ENCODE measurements around the gene PPP2R5C.
"Not testable (repeated sequence)": the region's sequence is repeated elsewhere in the genome, so short reads cannot be mapped to it uniquely, and the experiment has no call there.

Gene PPP2R5C

DNA sequence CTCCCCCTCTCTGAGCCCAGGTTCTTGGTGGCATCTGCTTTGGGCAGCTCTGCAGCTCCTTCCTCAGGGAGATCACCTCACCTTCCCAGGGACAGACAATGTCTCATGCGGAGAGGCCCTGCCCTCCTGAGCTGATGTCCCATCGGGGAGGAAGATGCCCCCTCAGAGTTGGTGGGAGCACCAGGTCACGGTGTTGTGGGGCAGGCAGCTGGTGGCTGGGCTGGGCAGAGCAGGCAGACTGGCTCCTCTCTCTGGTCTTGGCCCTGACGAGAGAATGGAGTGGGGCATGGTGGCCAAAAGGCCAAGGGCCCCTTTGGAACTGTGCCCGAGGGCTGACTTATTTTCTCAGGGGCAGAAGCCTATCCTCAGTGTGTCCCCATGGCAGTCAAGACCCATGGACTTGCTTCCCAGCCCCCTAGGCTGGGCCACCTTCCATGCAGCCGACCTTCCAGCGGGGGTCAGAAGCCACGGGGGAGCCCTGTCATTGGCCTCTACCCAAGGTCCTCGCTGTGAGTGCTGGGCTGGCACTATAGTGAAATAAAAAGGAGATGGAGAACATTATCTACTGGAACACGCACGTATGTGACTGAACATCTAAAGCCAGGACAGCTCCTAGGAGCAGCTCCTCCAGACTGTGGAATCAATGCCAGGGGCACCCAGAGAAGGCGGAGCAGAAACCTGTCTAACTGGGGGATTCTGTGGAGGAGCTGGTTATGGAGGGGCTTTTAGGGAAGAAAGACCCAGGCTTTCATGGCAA lies 21.9 kb downstream of the PPP2R5C start:
- DNase-seq, result no peak

- no peak for DNase-seq
Measured at GRCh38 chr14:101784631-101785030, 23.1 kb downstream of the PPP2R5C start.

- no peak for DNase-seq
Measured at GRCh38 chr14:101788016-101788635, 26.6 kb downstream of the PPP2R5C start.

- DNase-seq, result no peak
Measured at GRCh38 chr14:101789222-101789621, 27.7 kb downstream of the PPP2R5C start.

DNA sequence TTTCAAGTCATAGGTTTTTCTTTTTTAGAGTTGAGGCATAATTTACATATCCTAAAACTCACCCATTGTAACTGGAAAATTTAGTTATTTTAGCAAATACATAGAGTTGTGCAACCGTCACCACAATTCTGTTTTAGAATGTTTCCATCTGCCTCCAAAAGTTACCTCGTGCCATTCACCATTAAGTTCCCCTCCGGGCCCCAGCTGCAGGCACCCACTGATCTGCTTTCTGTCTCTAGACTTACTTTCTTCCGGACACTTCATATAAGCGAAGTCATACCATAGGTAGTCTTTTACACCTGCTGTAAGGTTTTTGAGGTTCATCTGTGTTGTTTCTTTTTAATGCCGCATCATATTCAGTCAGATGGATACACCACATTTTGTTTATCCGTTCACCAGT lies 28.7 kb downstream of the PPP2R5C start:
- peak in 2 of 3 donors; percentile 11 to 31 for DNase-seq

DNA sequence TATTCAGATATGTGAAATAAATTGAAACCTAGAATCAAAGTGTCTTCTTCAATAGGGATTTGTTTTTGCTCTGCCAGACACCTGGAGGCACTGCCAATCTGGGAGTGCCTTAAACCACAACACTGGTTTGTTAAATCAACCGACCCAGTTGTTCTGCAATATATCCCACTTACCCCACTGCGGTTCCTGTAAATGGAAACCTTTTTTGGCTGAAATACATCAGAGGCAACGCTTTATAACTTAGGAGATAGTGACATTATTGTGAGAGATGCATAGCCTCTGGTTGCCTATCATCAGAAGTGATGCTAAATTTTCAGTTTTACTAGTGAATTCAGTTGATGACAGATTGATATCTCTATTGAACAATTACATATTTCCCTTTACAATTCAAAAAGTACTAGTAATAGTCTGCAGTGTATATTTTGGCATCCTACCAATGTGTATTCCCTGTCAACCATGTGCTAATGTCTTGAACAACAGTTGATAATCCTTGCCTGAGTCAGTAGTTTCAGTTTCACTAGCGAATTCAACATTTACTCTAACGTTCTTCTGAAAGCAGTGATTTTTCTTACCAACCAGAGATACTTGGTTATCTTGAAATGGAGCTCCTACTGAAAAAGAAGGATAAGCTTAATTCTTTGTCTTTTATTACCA lies 30.5 kb downstream of the PPP2R5C start:
- peak; percentile 20 to 61 (median 38) for DNase-seq

DNA sequence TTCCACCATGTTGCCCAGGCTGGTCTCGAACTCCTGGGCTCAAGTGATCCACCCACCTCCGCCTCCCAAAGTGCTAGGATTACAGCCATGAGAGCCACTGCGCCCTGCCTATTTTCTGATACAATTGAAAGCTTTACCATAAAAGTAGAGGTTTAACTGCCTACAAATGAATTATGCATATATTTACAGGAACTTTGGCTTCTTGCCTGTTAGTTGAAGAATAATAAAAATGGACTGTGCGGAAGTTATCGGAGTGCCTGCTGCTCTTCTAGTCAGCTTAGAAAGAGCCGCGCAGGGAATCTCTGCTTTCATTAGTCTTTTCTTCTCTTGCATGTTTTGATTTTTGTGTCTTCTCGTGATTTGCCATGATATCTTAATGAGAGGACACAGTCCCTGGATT lies 34.5 kb downstream of the PPP2R5C start:
- no peak for DNase-seq

DNA sequence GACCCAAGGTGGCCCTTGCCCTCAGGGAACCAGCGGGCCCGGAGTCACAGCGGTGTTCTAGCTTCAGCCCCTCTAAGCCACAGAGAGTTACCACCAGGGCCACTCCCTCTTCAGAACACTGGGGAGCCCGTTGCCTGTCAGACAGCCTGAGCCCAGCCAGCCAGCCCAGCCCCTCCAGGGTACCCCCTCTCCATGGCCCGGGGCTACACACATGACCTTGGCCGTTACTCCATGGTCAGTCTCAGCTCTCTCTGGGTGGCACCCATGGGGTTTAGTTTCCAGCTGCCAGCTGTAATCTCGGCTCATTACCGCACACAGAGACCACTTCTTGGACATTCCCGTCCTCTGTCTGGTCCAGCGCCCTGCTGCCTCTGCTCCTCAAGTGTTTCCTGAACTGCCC lies 35.0 kb downstream of the PPP2R5C start:
- no peak for DNase-seq

DNA sequence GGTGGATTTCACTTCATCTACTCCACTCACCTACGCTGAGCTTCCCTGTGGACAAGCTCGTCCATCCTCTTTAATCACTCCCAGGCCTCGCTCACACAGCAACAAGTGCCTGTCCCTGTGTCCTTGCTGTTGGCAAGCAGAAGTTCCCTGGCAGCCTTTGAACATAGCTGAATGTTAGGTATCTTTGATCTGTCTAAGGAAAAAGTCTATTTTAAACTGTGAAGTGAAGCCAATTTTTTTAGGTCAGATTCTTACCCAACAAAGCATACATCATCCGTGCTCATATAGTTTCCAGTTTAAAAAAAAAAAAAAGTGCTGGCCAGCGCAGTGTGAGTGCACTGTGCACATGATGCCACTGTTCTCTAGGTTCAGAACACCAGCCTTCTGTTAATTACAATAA lies 36.3 kb downstream of the PPP2R5C start:
- no peak for DNase-seq

- DNase-seq, result not testable (repeated sequence)
Measured at GRCh38 chr14:101804373-101804772, 42.9 kb downstream of the PPP2R5C start.

DNA sequence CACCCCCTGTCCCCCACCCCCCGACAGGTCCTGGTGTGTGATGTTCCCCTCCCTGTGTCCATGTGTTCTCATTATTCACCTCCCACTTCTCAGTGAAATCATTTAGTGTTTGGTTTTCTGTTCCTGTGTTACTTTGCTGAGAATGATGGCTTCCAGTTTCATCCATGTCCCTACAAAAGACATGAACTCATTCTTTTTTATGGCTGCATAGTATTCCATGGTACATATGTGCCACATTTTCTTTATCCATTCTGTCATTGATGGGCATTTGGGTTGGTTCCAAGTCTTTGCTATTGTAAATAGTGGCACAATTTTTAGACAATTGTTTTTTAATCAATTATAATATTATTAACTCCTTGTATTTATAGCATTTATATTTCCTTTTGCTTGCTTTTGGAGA lies 44.7 kb downstream of the PPP2R5C start:
- DNase-seq, result not testable (repeated sequence)

DNA sequence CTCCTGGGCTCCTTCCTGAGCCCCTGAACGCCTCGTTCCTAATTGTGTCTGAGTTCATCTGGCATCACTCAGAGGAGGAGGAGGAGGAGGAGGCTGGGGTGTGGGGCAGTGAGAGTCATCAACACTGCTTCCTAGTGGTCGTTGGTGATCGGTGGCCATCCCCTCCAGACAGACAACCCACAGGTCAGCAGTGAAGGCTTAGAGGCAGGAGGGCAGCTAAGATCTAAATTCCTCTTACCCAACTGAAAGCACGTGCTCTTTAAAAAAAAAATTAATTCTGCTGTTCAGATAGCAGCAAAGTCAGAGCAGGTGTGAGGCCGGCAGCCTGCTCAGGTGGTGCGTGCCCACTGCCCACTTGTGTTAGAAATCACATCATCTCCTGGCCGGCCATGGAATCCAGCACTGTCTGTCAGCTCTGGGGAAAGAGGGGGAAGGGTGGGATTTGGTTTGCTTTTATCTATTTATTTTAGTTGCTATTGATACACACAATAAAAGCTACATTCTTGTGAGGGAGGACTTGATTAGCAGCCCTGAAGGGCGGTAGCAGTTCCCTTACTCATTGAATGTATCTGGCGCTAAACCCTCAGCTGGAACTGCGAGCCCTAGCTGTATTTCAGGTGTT lies 46.6 kb downstream of the PPP2R5C start:
- no peak for DNase-seq

GRCh38 chr14:101808894-101809670 lies 47.6 kb downstream of the PPP2R5C start:
- peak in 2 of 3 donors; percentile 14 to 38 for DNase-seq

DNA sequence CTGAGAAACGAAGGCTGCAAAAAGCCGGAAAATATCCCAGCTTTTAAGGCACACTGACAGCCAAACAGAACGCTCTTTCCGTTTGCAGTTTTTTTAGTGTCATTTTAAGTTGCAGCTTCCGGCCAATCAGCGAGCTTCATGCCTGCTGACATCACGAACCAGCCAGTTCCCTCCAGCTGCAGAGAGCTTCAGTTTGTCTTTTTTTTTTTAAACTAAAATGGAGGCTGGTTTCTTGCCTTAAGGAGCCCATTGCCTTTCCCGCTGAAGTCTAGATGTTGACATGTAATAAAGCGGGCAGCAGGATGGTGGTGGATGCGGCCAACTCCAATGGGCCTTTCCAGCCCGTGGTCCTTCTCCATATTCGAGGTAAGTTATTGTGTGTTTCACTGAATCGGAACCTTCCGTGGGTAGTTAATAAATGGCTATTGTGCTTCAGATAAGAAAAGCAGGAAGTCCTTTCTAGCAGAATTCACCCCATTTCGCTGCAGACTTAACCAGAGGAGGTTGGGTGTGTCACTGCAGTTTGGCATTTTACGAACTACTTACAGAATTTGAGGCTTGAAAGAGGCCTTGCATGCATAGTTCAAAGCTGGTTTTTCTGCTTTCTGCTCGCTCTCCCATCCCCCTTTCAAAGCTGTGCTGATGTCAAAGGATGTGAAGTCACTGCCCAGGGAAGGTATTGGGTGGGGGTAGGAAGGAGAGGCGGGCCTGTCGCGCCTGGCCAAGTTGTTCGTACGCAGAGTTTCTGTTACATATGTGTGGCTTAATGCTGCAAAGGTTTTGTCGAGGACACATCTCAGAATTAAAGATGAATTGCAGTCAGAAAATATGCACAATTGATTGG lies 48.4 kb downstream of the PPP2R5C start:
- peak; percentile 88 to 95 (median 93) for DNase-seq

GRCh38 chr14:101810897-101811621 lies 49.5 kb downstream of the PPP2R5C start:
- peak; percentile 55 to 79 (median 64) for DNase-seq

DNA sequence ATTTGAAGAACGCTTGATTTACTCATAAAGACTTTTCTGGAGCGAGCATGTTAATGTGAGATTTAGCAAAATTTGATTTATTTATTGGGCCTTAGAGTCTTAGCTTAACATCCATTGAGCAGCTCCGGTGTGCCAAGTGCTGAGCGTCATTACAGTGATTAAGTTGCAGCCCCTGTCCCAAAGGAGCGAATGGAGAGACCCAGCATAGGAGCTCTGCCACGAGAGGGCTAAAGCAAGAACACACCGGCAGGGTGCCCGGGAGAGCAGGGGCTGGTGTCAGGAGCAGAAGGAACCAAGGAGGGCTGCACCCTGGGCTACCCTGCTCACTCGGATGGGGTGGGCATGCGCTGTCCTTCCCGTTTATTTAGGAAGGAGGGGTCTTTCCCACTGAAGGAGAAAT lies 50.6 kb downstream of the PPP2R5C start:
- no peak for DNase-seq

DNA sequence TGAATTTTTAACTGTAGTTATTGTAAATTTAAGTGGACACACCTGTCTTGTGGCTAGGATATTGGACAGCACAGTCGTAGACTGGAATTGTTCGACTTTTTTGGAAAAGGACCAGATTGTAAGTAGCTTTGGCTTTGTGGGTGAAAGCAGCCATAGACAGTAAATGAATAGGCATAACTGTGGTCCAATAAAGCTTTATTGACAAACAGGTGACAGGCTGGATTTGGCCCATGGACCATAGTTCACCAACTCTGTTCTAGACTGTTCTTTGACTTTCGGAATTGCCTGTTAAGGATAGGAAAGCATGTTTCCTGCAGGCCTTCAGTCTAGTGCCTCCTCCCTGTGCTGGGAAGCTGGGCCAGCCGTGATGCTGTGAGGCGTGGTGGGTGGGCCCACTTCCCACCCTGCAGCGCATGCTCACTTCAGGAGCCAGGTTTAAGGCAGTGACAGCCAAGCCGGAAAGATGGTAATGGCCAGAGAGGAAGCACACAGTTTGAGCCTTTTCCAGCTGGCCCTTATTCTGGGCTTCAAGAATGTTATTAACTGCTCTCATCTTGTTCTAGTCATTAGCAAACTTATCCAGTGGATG lies 51.8 kb downstream of the PPP2R5C start:
- DNase-seq, result no peak

GRCh38 chr14:101813833-101814232 lies 52.3 kb downstream of the PPP2R5C start:
- DNase-seq, result no peak

DNA sequence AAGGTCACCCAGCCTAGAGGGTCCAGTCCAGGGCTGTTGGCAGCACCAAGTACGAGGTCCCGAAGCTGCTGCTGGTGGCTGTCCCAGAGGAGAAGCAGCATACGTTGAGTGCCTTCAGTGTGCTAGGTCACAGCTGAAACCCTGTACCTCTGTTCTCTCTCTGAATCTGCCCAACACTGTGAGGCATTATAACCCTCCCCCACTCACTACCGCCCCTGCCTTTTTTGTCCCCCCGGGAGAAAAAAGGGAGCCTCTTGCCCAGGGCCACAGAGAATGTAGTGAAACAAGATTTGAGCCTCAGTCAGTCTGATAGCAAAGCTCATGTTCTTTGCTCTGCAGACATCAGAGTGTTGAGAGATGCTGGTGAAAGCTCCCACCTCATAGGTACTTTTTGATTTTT lies 53.4 kb downstream of the PPP2R5C start:
- no peak for DNase-seq

DNA sequence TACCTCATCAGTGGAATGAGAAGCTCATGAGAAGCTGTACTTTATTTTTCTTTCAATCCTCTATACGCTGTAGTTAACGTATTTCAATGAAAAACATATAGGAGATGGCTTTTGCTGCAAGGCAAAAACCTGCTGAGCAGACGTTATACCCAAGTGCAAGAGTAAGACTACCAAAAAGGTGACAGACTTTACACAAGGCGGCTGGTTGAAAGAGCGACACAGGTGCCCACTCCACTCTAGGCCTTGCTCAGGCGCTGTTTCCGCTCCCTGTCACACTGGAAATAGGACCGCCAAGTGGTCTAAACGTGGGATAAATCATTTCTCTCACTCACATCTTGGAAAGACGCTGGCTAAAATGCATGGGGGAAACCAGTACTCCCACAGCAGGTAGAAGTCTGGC lies 54.5 kb downstream of the PPP2R5C start:
- DNase-seq, result no peak
